Activated CD8-positive, alpha-beta memory T cell treated with anti-CD3 and anti-CD28 coated beads for 4 hours (primary cell): ENCODE results near the gene ATP11C.
"Not testable (repeated sequence)": the region's sequence is repeated elsewhere in the genome, so short reads cannot be mapped to it uniquely, and the experiment has no call there.

Source experiments
- DNase-seq, 2 donors: peaks; one replicate each; pipeline ENCODE4 v3.0.0-alpha.2; 2020; ENCODE audit warnings: low read depth in 2 of 2

ATP11C gene

GRCh38 chrX:139924069-139924695, 8.7 kb downstream of the ATP11C start:
- no peak for DNase-seq

GRCh38 chrX:139921142-139921541, 11.7 kb downstream of the ATP11C start:
- DNase-seq, result not testable (repeated sequence)

GRCh38 chrX:139920316-139920715, 12.5 kb downstream of the ATP11C start:
- no peak for DNase-seq

- no peak for DNase-seq
These were observed 18.4 kb downstream of the ATP11C start for GRCh38 chrX:139914421-139914820.

- no peak for DNase-seq
These were observed 23.1 kb downstream of the ATP11C start for GRCh38 chrX:139909712-139910111.

GRCh38 chrX:139907078-139907477, 25.8 kb downstream of the ATP11C start:
- no peak for DNase-seq

GRCh38 chrX:139905743-139906142, 27.1 kb downstream of the ATP11C start:
- no peak for DNase-seq

- no peak for DNase-seq
These were observed 27.8 kb downstream of the ATP11C start for GRCh38 chrX:139905051-139905450.

GRCh38 chrX:139903210-139903609, 29.6 kb downstream of the ATP11C start:
- no peak for DNase-seq

- DNase-seq, result no peak
These were observed 30.3 kb downstream of the ATP11C start for GRCh38 chrX:139902559-139902958.

- no peak for DNase-seq
These were observed 34.5 kb downstream of the ATP11C start for GRCh38 chrX:139898334-139898733.

GRCh38 chrX:139892512-139892911, 40.3 kb downstream of the ATP11C start:
- DNase-seq, result no peak

GRCh38 chrX:139890991-139891700, 41.7 kb downstream of the ATP11C start:
- no peak for DNase-seq

- no peak for DNase-seq
These were observed 43.1 kb downstream of the ATP11C start for GRCh38 chrX:139889760-139890159.

- DNase-seq, result no peak
These were observed 48.9 kb downstream of the ATP11C start for GRCh38 chrX:139883984-139884383.

GRCh38 chrX:139882299-139882698, 50.6 kb downstream of the ATP11C start:
- no peak for DNase-seq

- no peak for DNase-seq
These were observed 51.3 kb downstream of the ATP11C start for GRCh38 chrX:139881572-139881971.

- DNase-seq, result no peak
These were observed 51.7 kb downstream of the ATP11C start for GRCh38 chrX:139881130-139881529.

GRCh38 chrX:139877710-139878414, 55.0 kb downstream of the ATP11C start:
- DNase-seq, result no peak

- no peak for DNase-seq
These were observed 57.0 kb downstream of the ATP11C start for GRCh38 chrX:139875841-139876240.

- no peak for DNase-seq
These were observed 63.1 kb downstream of the ATP11C start for GRCh38 chrX:139869796-139870195.

GRCh38 chrX:139864640-139865039, 68.2 kb downstream of the ATP11C start:
- DNase-seq, result no peak

- DNase-seq, result no peak
These were observed 70.6 kb downstream of the ATP11C start for GRCh38 chrX:139862208-139862607.
